ENCODE measurements around the gene RNU11.
"Not testable (repeated sequence)": the region's sequence is repeated elsewhere in the genome, so short reads cannot be mapped to it uniquely, and the experiment has no call there.

The RNU11 gene

GRCh38 chr1:28648474-28649198 lies at the start of gene RNU11:
Gene RNU11, plus strand, starts transcription at chr1:28648600.
- peak; percentile 99 for DNase-seq

- DNase-seq = no peak
These were observed 46.7 kb upstream of the RNU11 start for GRCh38 chr1:28601696-28602095.

- peak; percentile 40 for DNase-seq
These were observed 45.6 kb upstream of the RNU11 start for GRCh38 chr1:28602536-28603439.

GRCh38 chr1:28604411-28604810 lies 44.0 kb upstream of the RNU11 start:
- no peak for DNase-seq

- DNase-seq = no peak
These were observed 43.4 kb upstream of the RNU11 start for GRCh38 chr1:28604962-28605361.

GRCh38 chr1:28606771-28607170 lies 41.6 kb upstream of the RNU11 start:
- no peak for DNase-seq

GRCh38 chr1:28613175-28613574 lies 35.2 kb upstream of the RNU11 start:
- DNase-seq = no peak

- no peak for DNase-seq
These were observed 16.7 kb upstream of the RNU11 start for GRCh38 chr1:28631713-28632112.

GRCh38 chr1:28632560-28632959 lies 15.8 kb upstream of the RNU11 start:
- no peak for DNase-seq

GRCh38 chr1:28640766-28641165 lies 7.6 kb upstream of the RNU11 start:
- DNase-seq = no peak

- DNase-seq = no peak
These were observed 6.1 kb upstream of the RNU11 start for GRCh38 chr1:28642056-28642846.

- DNase-seq = peak; percentile 96
These were observed 5.4 kb upstream of the RNU11 start, which contains the start of gene TAF12 for GRCh38 chr1:28642847-28643635. Gene TAF12, minus strand, starts transcription at chr1:28643067. Its CDS starts 20,986 bp downstream, at chr1:28622081.

GRCh38 chr1:28644494-28644893 lies 3.9 kb upstream of the RNU11 start:
- no peak for DNase-seq

GRCh38 chr1:28645406-28645805 lies 3.0 kb upstream of the RNU11 start:
- not testable (repeated sequence) for DNase-seq

GRCh38 chr1:28646040-28646439 lies 2.4 kb upstream of the RNU11 start:
- no peak for DNase-seq

- DNase-seq = peak; percentile 96
These were observed 359 bp upstream of the RNU11 start for GRCh38 chr1:28648008-28648473.

- DNase-seq = not testable (repeated sequence)
These were observed 4.7 kb downstream of the RNU11 start for GRCh38 chr1:28653063-28653462.

- not testable (repeated sequence) for DNase-seq
These were observed 5.5 kb downstream of the RNU11 start for GRCh38 chr1:28653870-28654269.

- not testable (repeated sequence) for DNase-seq
These were observed 7.3 kb downstream of the RNU11 start for GRCh38 chr1:28655448-28656311.

- no peak for DNase-seq
These were observed 7.9 kb downstream of the RNU11 start for GRCh38 chr1:28656335-28656734.

- no peak for DNase-seq
These were observed 15.6 kb downstream of the RNU11 start for GRCh38 chr1:28663871-28664470.

All from NCI-H1092 (cell line).